Breast epithelium (tissue), 4 donors: ENCODE measurements around the gene GAPDHS. TPM values are rescaled to one million over a fixed set of nuclear protein-coding genes. Genes with fewer than 3 reads are reported as not detected.

Source experiments
- DNase-seq, 2 donors: peaks; one replicate each; pipeline ENCODE4 v3.0.0-alpha.2; 2019; ENCODE audit warnings: low spot score in 2 of 2
- H3K27ac ChIP-seq, 2 donors: fragments of 200-600 bp; sonication (generic) in 1 of 2; one replicate each; pipeline ENCODE4 v1.5.1; 2016 to 2019; ENCODE audit warnings: mild to moderate bottlenecking in 1 of 2
- H3K27me3 ChIP-seq, 2 donors: fragments of 200-600 bp; sonication (generic) in 1 of 2; one replicate each; pipeline versions ENCODE4 v1.5.1 to v1.6.0; 2017 to 2019; ENCODE audit warnings: control low read depth in 1 of 2, mild to moderate bottlenecking in 1 of 2
- H3K36me3 ChIP-seq: fragments of 200-600 bp; one replicate; pipeline ENCODE4 v1.5.1; 2019
- H3K4me1 ChIP-seq, 2 donors: fragments of 200-600 bp; sonication (generic); one replicate each; pipeline ENCODE4 v1.5.1; 2016 to 2019; ENCODE audit warnings: control low read depth in 1 of 2
- H3K4me3 ChIP-seq, 3 donors: fragments of 200-600 bp; sonication (generic); 1 replicate in 2 of 3; 2 replicates in 1 of 3; pipeline ENCODE4 v1.5.1; 2016 to 2019; ENCODE audit warnings: mild to moderate bottlenecking in 3 of 3, moderate library complexity in 2 of 3
- H3K9me3 ChIP-seq, 2 donors: fragments of 200-600 bp; sonication (generic) in 1 of 2; one replicate each; pipeline ENCODE4 v1.5.1; 2016 to 2019; ENCODE audit warnings: control low read depth in 1 of 2
- CTCF ChIP-seq, 3 donors: fragments of 450-650 bp; IDR thresholded peaks; one replicate each; pipeline ENCODE4 v1.5.1; 2016 to 2017; ENCODE audit warnings: antibody characterized with exemption in 3 of 3, mild to moderate bottlenecking in 3 of 3, moderate library complexity in 3 of 3
- POLR2A ChIP-seq: fragments of 450-650 bp; IDR thresholded peaks from one replicate; pipeline ENCODE4 v1.6.1; 2016; ENCODE audit warnings: antibody characterized with exemption, mild to moderate bottlenecking, moderate library complexity
- POLR2AphosphoS5 ChIP-seq, 3 donors: sonication (generic); formaldehyde crosslinking; IDR thresholded peaks; one replicate each; pipeline ENCODE4 v1.6.1; 2017; ENCODE audit warnings: antibody characterized with exemption in 3 of 3
- intact Hi-C: fragments of 100-400 bp; cut with DNase I; formaldehyde crosslinking; loops from one replicate; pipeline ENCODE4 v1.15.1; 2023; ENCODE audit warnings: low total_unique reads
- total RNA-seq, 3 donors: library from RNA; depleted of rRNA; stranded (reverse); fragments of >200 nt; gene quantifications; one replicate each; pipeline ENCODE4 v1.1.0, GENCODE V29; 2016

GAPDHS gene
- total RNA-seq, 3 donors from 2014 or later, result not detected

- no peaks in the 10 kb centered on the region for H3K4me1 ChIP-seq
- DNase-seq, result no peak
- H3K36me3 ChIP-seq, result no peaks in the 10 kb centered on the region
- no peak overlapping the region for H3K4me3 ChIP-seq
- H3K27ac ChIP-seq, result no peak overlapping the region
- H3K9me3 ChIP-seq, result no peaks in the 10 kb centered on the region
- no peaks in the 10 kb centered on the region for H3K27me3 ChIP-seq
- TF ChIP-seq POLR2A, result no peak
- TF ChIP-seq CTCF (IDR thresholded peaks at IDR 0.05), result no peak
- TF ChIP-seq POLR2AphosphoS5 (IDR thresholded peaks at IDR 0.05), result no peak
- intact Hi-C loops, result no loop called here
These were observed 16.9 kb upstream of the GAPDHS start for GRCh38 chr19:35516310-35516709.

GRCh38 chr19:35517342-35517741 lies 15.9 kb upstream of the GAPDHS start:
- Histone ChIP-seq H3K27me3 (no peaks in the 10 kb centered on the region), H3K9me3 (no peaks in the 10 kb centered on the region), H3K27ac (no peak overlapping the region), H3K4me3 (no peak overlapping the region), H3K36me3 (no peaks in the 10 kb centered on the region), H3K4me1 (no peaks in the 10 kb centered on the region)
- intact Hi-C loops, result no loop called here
- TF ChIP-seq POLR2AphosphoS5 (IDR thresholded peaks at IDR 0.05), result no peak
- TF ChIP-seq CTCF (IDR thresholded peaks at IDR 0.05), result no peak
- TF ChIP-seq POLR2A, result no peak
- no peak for DNase-seq

GRCh38 chr19:35518313-35518712 lies 14.9 kb upstream of the GAPDHS start:
- Histone ChIP-seq H3K4me1 (no peaks in the 10 kb centered on the region), H3K4me3 (no peak overlapping the region), H3K27me3 (no peaks in the 10 kb centered on the region), H3K9me3 (no peaks in the 10 kb centered on the region), H3K36me3 (no peaks in the 10 kb centered on the region), H3K27ac (no peak overlapping the region)
- intact Hi-C loops, result no loop called here
- DNase-seq, result no peak
- TF ChIP-seq CTCF (IDR thresholded peaks at IDR 0.05) (no peak), POLR2AphosphoS5 (IDR thresholded peaks at IDR 0.05) (no peak), POLR2A (no peak)

GRCh38 chr19:35519291-35519690 lies 14.0 kb upstream of the GAPDHS start:
- DNase-seq, result no peak
- no peaks in the 10 kb centered on the region for H3K4me1 ChIP-seq
- H3K9me3 ChIP-seq, result no peaks in the 10 kb centered on the region
- no peaks in the 10 kb centered on the region for H3K36me3 ChIP-seq
- TF ChIP-seq POLR2AphosphoS5 (IDR thresholded peaks at IDR 0.05), result no peak
- TF ChIP-seq POLR2A, result no peak
- TF ChIP-seq CTCF (IDR thresholded peaks at IDR 0.05), result no peak
- no peak overlapping the region for H3K4me3 ChIP-seq
- no peak overlapping the region for H3K27ac ChIP-seq
- intact Hi-C loops, result no loop called here
- H3K27me3 ChIP-seq, result no peaks in the 10 kb centered on the region

DNA sequence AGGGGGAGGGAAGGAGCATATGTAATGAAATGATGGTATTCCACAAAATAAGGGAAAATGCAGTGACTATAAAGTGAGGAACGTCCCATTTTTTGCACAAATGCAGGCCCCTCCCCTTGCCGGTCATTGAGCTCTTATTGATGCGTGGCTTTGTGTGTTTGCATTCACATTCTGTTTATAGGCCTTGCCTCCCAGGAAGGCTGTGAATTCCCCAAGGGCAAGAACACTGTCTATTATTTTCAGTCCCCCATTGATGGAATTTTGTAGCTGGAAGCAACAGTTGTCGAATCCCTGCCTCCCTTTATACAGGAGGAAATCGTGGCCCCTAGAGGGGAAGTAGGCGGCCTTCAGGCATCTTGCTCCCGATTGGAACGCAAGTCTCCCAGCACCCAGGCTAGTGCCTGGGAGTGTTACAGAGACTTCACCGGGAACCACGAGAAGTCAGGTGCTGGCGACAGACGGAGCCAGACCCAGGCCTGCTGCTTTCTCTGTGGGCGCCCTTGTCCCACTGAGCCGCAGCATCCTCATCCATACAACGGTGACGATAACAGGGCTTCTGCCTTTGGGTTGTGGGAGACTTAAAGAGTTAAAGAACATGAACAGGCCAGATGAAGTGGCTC lies 12.0 kb upstream of the GAPDHS start:
- no peak overlapping the region for H3K27ac ChIP-seq
- H3K4me3 ChIP-seq, result no peak overlapping the region
- H3K9me3 ChIP-seq, result no peaks in the 10 kb centered on the region
- DNase-seq, result no peak
- no peaks in the 10 kb centered on the region for H3K4me1 ChIP-seq
- TF ChIP-seq CTCF (IDR thresholded peaks at IDR 0.05) (no peak), POLR2AphosphoS5 (IDR thresholded peaks at IDR 0.05) (no peak), POLR2A (no peak)
- H3K36me3 ChIP-seq, result no peaks in the 10 kb centered on the region
- H3K27me3 ChIP-seq, result peaks cover 0 to 15% of the 10 kb centered on the region in 2 donors
- intact Hi-C loops, result no loop called here
